ENCODE measurements around the gene GRIK3. TPM values are rescaled to one million over a fixed set of nuclear protein-coding genes. Genes with fewer than 3 reads are reported as not detected.

Gene GRIK3
- total RNA-seq, 2 donors from 2014 or later = 0.14 TPM

DNA sequence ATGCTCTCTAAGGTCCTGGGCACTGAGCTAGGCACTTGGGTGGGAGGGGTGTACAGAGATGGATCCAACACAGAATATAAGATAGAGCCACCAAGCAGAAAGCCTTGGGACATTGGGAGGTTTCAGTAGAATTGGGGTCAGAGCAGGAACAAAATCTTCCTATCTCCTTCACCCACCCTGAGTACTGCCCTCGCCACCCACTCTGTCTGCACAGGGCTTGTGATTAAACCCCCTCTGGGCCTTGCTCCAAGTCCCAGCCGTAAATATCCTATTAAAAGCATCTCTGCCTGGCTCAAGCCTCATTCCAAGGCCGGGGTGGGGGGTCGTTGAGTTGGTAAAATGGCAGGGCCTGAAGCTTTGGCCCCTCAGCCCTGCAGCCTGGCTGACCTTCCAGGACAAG is 166.7 kb downstream of the GRIK3 start:
- Histone ChIP-seq H3K9me3 (no peaks in the 10 kb centered on the region), H3K4me1 (ENCODE audit: control insufficient read depth in 1 of 2, low read depth in 2 of 2) (peaks cover 3 to 31% of the 10 kb centered on the region in 2 donors), H3K4me3 (no peak overlapping the region), H3K36me3 (no peaks in the 10 kb centered on the region), H3K27ac (no peak overlapping the region), H3K27me3 (replicated peaks; ENCODE audit: insufficient read depth) (no peaks in the 10 kb centered on the region)
- no peak for ATAC-seq (ENCODE audit: insufficient number of reproducible peaks, low FRiP score, low read depth)
- DNase-seq (ENCODE audit: low spot score) = no peak
- TF ChIP-seq, protein P1, sequence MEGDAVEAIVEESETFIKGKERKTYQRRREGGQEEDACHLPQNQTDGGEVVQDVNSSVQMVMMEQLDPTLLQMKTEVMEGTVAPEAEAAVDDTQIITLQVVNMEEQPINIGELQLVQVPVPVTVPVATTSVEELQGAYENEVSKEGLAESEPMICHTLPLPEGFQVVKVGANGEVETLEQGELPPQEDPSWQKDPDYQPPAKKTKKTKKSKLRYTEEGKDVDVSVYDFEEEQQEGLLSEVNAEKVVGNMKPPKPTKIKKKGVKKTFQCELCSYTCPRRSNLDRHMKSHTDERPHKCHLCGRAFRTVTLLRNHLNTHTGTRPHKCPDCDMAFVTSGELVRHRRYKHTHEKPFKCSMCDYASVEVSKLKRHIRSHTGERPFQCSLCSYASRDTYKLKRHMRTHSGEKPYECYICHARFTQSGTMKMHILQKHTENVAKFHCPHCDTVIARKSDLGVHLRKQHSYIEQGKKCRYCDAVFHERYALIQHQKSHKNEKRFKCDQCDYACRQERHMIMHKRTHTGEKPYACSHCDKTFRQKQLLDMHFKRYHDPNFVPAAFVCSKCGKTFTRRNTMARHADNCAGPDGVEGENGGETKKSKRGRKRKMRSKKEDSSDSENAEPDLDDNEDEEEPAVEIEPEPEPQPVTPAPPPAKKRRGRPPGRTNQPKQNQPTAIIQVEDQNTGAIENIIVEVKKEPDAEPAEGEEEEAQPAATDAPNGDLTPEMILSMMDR (IDR thresholded peaks at IDR 0.05) = no peak

DNA sequence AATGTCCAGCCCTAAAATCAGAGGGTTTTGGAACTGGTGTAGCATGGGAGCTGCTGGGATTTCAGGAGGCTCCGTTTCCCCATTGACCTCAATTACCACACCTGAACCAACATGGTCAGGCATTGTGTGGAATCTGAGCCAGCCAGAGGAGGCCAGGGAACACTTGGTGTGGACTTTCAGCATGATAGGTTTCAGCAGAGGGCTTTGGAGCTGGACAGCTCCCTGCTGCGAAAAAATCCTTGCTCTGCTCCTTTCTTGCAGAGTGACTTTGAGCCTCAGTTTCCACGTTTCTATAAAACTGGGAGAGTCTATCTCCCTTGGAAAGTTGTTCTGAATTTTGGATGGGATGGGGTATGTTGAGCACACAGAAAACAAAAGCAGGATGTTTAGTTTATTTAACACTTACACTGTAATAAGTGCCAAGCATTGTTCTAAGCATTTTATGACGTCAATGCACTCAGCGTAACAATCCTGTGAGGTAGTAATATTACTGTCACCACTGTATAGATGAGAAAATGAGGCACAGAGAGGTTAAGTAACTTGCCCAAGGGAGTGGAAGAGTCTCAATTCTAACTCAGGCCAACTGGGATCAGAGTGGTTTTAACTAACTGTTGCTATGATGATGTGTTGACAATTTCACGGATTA is 168.0 kb downstream of the GRIK3 start:
- H3K9me3 ChIP-seq = no peaks in the 10 kb centered on the region
- H3K4me3 ChIP-seq = no peak overlapping the region
- ATAC-seq (ENCODE audit: insufficient number of reproducible peaks, low FRiP score, low read depth) = no peak
- H3K4me1 ChIP-seq (ENCODE audit: control insufficient read depth in 1 of 2, low read depth in 2 of 2) = peaks cover 3 to 25% of the 10 kb centered on the region in 2 donors
- no peaks in the 10 kb centered on the region for H3K27me3 ChIP-seq (replicated peaks; ENCODE audit: insufficient read depth)
- H3K27ac ChIP-seq = no peak overlapping the region
- TF ChIP-seq, protein P1 (IDR thresholded peaks at IDR 0.05) = no peak
- H3K36me3 ChIP-seq = no peaks in the 10 kb centered on the region
- DNase-seq (ENCODE audit: low spot score) = no peak

DNA sequence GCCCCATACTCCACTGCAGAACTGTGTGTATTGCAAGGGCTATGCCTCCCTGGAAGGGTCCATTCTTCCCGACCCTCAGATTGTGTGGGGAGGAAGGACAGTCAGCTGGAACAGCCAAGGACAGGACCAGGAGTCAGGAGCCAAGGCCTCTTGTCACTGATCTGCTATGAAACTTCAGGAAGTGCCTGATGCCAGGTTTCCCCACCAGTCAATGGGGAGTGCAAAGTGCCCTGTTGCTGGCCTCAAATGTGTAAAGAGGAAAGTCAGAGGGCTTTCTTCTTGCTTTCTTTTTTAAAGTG is 168.8 kb downstream of the GRIK3 start:
- H3K4me1 ChIP-seq (ENCODE audit: control insufficient read depth in 1 of 2, low read depth in 2 of 2) = peaks cover 0 to 18% of the 10 kb centered on the region in 2 donors
- TF ChIP-seq, protein P1 (IDR thresholded peaks at IDR 0.05) = no peak
- H3K27ac ChIP-seq = no peak overlapping the region
- no peaks in the 10 kb centered on the region for H3K27me3 ChIP-seq (replicated peaks; ENCODE audit: insufficient read depth)
- no peak overlapping the region for H3K4me3 ChIP-seq
- ATAC-seq (ENCODE audit: insufficient number of reproducible peaks, low FRiP score, low read depth) (no peak), DNase-seq (ENCODE audit: low spot score) (no peak)
- H3K36me3 ChIP-seq = no peaks in the 10 kb centered on the region
- H3K9me3 ChIP-seq = no peaks in the 10 kb centered on the region

DNA sequence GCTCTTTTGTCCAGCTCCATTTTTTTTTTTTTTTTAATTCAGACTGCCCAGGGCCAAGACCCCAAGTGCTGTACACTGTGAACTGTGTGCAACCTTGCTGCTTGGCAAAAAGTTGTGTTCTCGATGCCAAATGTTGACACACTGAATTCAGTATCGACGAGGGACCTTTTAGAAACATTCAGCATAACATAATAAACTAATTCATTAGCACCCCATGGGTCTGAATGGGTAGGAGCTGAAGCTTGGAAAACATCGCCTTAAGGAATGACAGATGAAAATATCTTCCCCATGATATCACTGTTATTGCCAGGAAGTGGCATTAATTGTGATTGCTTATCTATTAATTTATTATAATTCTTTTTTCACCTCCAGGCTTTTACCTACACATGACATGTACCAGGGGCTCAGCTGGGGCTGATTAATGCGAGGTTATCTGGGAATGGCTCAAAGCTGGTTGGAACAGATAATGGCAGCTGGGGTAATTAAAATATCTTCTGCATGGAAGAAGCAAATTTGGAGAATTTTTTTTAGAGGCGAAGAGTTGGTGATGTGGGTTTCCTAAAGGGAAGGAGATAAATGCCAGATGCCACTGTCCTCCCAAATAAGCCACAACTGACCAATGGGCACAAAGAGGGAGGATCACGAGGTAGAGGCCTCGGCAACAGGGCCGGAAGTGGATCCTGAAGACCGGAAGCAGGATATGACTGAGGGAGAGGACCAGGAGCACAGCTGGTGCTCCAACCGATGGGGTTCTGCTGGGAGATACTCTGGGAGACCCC is 169.3 kb downstream of the GRIK3 start:
- H3K4me1 ChIP-seq (ENCODE audit: control insufficient read depth in 1 of 2, low read depth in 2 of 2) = peaks cover 0 to 15% of the 10 kb centered on the region in 2 donors
- no peak overlapping the region for H3K4me3 ChIP-seq
- TF ChIP-seq, protein P1 (IDR thresholded peaks at IDR 0.05) = no peak
- H3K36me3 ChIP-seq = no peaks in the 10 kb centered on the region
- no peak for DNase-seq (ENCODE audit: low spot score)
- ATAC-seq (ENCODE audit: insufficient number of reproducible peaks, low FRiP score, low read depth) = no peak
- no peak overlapping the region for H3K27ac ChIP-seq
- no peaks in the 10 kb centered on the region for H3K9me3 ChIP-seq
- no peaks in the 10 kb centered on the region for H3K27me3 ChIP-seq (replicated peaks; ENCODE audit: insufficient read depth)

DNA sequence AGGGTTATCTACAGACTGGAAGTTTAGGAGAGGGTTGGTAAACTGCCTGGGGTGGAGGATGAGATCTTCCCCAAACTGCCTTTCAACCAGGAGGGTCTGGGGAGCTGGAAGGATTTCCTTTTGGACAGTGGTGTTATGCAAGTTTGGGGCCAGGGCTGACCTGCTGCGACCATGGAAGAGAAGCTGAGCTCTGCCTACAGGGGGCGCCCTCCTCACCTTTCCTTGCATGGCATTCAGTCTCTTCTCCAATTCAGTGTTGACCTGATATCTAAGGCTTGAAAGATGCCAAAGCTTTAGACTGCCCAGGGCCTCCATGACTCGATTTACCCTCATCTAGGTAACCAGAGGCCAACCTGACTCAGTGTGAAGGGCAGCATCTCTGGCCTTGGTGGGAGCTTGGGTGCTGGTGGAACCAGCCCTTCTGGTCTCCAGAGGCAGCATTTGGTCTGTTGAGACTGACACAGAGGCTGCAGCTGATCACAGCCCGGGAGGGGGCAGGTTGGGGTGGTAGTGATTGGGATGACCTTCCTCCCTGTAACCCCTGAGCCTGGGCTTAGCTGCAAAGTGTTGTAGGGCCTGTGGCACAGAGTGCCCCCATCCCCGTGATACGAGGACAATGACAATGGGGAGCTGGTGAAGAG is 170.0 kb downstream of the GRIK3 start:
- DNase-seq (ENCODE audit: low spot score) (no peak), ATAC-seq (ENCODE audit: insufficient number of reproducible peaks, low FRiP score, low read depth) (no peak)
- H3K27ac ChIP-seq = no peak overlapping the region
- H3K9me3 ChIP-seq = no peaks in the 10 kb centered on the region
- peaks cover 0 to 8% of the 10 kb centered on the region in 2 donors for H3K4me1 ChIP-seq (ENCODE audit: control insufficient read depth in 1 of 2, low read depth in 2 of 2)
- no peaks in the 10 kb centered on the region for H3K27me3 ChIP-seq (replicated peaks; ENCODE audit: insufficient read depth)
- TF ChIP-seq, protein P1 (IDR thresholded peaks at IDR 0.05) = no peak
- H3K4me3 ChIP-seq = no peak overlapping the region
- no peaks in the 10 kb centered on the region for H3K36me3 ChIP-seq

Measured in thoracic aorta (tissue), 2 donors.